Esophagus muscularis mucosa (tissue), 4 donors: ENCODE measurements around the gene PCDHGA3. TPM values are rescaled to one million over a fixed set of nuclear protein-coding genes. Genes with fewer than 3 reads are reported as not detected.
A peak's percentile ranks its signal among the peaks of the same experiment; 100 is the strongest.
"Not testable (repeated sequence)": the region's sequence is repeated elsewhere in the genome, so short reads cannot be mapped to it uniquely, and the experiment has no call there.

Experiments
- DNase-seq: peaks from one replicate; pipeline ENCODE4 v3.0.0-alpha.2; 2017; ENCODE audit errors: extremely low spot score
- H3K27ac ChIP-seq, 4 donors: fragments of 200-600 bp; sonication (generic); replicated peaks in 1 of 4; 1 replicate in 3 of 4; 2 replicates in 1 of 4; pipeline ENCODE4 v1.5.1; 2016 to 2019; ENCODE audit warnings: mild to moderate bottlenecking in 1 of 4
- H3K27me3 ChIP-seq, 4 donors: fragments of 200-600 bp; sonication (generic); one replicate each; pipeline versions ENCODE4 v1.5.1 to v1.6.0; 2016 to 2019
- H3K36me3 ChIP-seq, 4 donors: fragments of 200-600 bp; sonication (generic); one replicate each; pipeline ENCODE4 v1.5.1; 2016 to 2019
- H3K4me1 ChIP-seq, 4 donors: fragments of 200-600 bp; sonication (generic); one replicate each; pipeline ENCODE4 v1.5.1; 2016 to 2019
- H3K4me3 ChIP-seq, 4 donors: fragments of 200-600 bp; sonication (generic); 1 replicate in 2 of 4; 2 replicates in 2 of 4; pipeline ENCODE4 v1.5.1; 2016 to 2019; ENCODE audit warnings: mild to moderate bottlenecking in 4 of 4, moderate library complexity in 1 of 4
- H3K9me3 ChIP-seq, 4 donors: fragments of 200-600 bp; sonication (generic); 1 replicate in 3 of 4; 2 replicates in 1 of 4; pipeline ENCODE4 v1.5.1; 2016 to 2019
- CTCF ChIP-seq, 3 experiments: fragments of 200-600 bp in 2 of 3; fragments of 450-650 bp in 1 of 3; sonication (generic) in 2 of 3; IDR thresholded peaks; one replicate each; pipeline ENCODE4 v1.5.1; 2017 to 2019; ENCODE audit warnings: antibody characterized with exemption in 3 of 3, mild to moderate bottlenecking in 2 of 3, moderate library complexity in 1 of 3
- EP300 ChIP-seq: sonication (generic); formaldehyde crosslinking; IDR thresholded peaks from one replicate; pipeline ENCODE4 v1.6.1; 2017; ENCODE audit warnings: antibody characterized with exemption
- POLR2A ChIP-seq: fragments of 450-650 bp; IDR thresholded peaks from one replicate; pipeline ENCODE4 v1.6.1; 2017; ENCODE audit warnings: antibody characterized with exemption, moderate library complexity, mild to moderate bottlenecking, low read depth
- POLR2AphosphoS5 ChIP-seq, 2 donors: sonication (generic); formaldehyde crosslinking; IDR thresholded peaks; one replicate each; pipeline ENCODE4 v1.6.1; 2017; ENCODE audit warnings: antibody characterized with exemption in 2 of 2
- WGBS: methylation state at CpG from one replicate; pipeline ENCODE4 v1.1.5; 2018; 5-methylcytosine and 5-hydroxymethylcytosine counted together
- intact Hi-C: fragments of 100-400 bp; cut with DNase I; formaldehyde crosslinking; loops from one replicate; pipeline ENCODE4 v1.15.1; 2023
- total RNA-seq, 4 donors: library from RNA; depleted of rRNA; stranded (reverse); fragments of >200 nt; gene quantifications; one replicate each; pipeline versions ENCODE4 v1.1.0 to v1.2.1, GENCODE V29; 2016

The PCDHGA3 gene
- total RNA-seq, 4 donors from 2014 or later: 1.7 to 2.6 (median 1.8) TPM

GRCh38 chr5:141373673-141374317 lies 30.2 kb downstream of the PCDHGA3 start, which contains the start of gene PCDHGA6:
PCDHGA6 (plus strand) TSS chr5:141373891; CDS start chr5:141374084, 193 bp downstream.
- H3K27ac ChIP-seq: no peak within 1 kb of the TSS
- intact Hi-C loops: no loop called here
- DNase-seq: no peak
- peak within 1 kb of the TSS; percentile 22 to 44 (median 30) for H3K4me3 ChIP-seq
- H3K4me1 ChIP-seq: peaks cover 0 to 7% (median 0%) of the 10 kb centered on the region in 4 donors
- no peaks in the 10 kb centered on the region for H3K36me3 ChIP-seq
- TF ChIP-seq EP300 (no peak), CTCF (IDR thresholded peaks at IDR 0.05) (peak; percentile 17 to 27 (median 24))
- WGBS: 12% methylated on average over 27 of the region's 27 CpGs
- no peaks in the 10 kb centered on the region for H3K27me3 ChIP-seq
- H3K9me3 ChIP-seq: peaks cover 18 to 100% (median 99%) of the 10 kb centered on the region in 4 donors

GRCh38 chr5:141374627-141375026 lies 31.0 kb downstream of the PCDHGA3 start:
- WGBS: 72% methylated on average over 6 of the region's 14 CpGs
- TF ChIP-seq POLR2AphosphoS5 (IDR thresholded peaks at IDR 0.05): no peak
- TF ChIP-seq CTCF (IDR thresholded peaks at IDR 0.05): no peak
- no peak for TF ChIP-seq POLR2A
- TF ChIP-seq EP300: no peak
- no peak for DNase-seq
- H3K4me3 ChIP-seq: peak overlapping the region in 3 of 4 donors; percentile 22 to 44 (median 32)
- intact Hi-C loops: no loop called here
- H3K36me3 ChIP-seq: no peaks in the 10 kb centered on the region
- peaks cover 0 to 7% (median 0%) of the 10 kb centered on the region in 4 donors for H3K4me1 ChIP-seq
- H3K9me3 ChIP-seq: peaks cover 18 to 99% (median 98%) of the 10 kb centered on the region in 4 donors
- H3K27ac ChIP-seq: no peak overlapping the region
- H3K27me3 ChIP-seq: no peaks in the 10 kb centered on the region

GRCh38 chr5:141375444-141376155 lies 32.0 kb downstream of the PCDHGA3 start:
- H3K4me3 ChIP-seq, H3K36me3 ChIP-seq, intact Hi-C loops, H3K27ac ChIP-seq, H3K4me1 ChIP-seq, H3K27me3 ChIP-seq, DNase-seq: not testable (repeated sequence)
- WGBS: 40% methylated on average over 12 of the region's 48 CpGs
- H3K9me3 ChIP-seq: peaks cover 14 to 99% (median 96%) of the 10 kb centered on the region in 4 donors

- DNase-seq: no peak
- Histone ChIP-seq H3K4me3 (peak within 1 kb of the TSS; percentile 12 to 45 (median 18)), H3K36me3 (peaks cover 0 to 11% (median 6%) of the 10 kb centered on the region in 4 donors), H3K27ac (no peak within 1 kb of the TSS), H3K9me3 (peaks cover 5 to 99% (median 97%) of the 10 kb centered on the region in 4 donors), H3K4me1 (no peaks in the 10 kb centered on the region), H3K27me3 (peaks cover 0 to 4% (median 0%) of the 10 kb centered on the region in 4 donors)
- intact Hi-C loops: no loop called here
- TF ChIP-seq EP300 (no peak), POLR2A (no peak), POLR2AphosphoS5 (IDR thresholded peaks at IDR 0.05) (no peak), CTCF (IDR thresholded peaks at IDR 0.05) (peak in 1 of 3 experiments; percentile 3)
- WGBS: 13% methylated on average over 30 of the region's 37 CpGs
Observed at GRCh38 chr5:141382469-141383294, 39.1 kb downstream of the PCDHGA3 start, which contains the start of gene PCDHGA7. PCDHGA7 (plus strand) TSS chr5:141382742; CDS start chr5:141382900, 158 bp downstream.
